Measurements from ENCODE around the gene SQOR.

The SQOR gene

DNA sequence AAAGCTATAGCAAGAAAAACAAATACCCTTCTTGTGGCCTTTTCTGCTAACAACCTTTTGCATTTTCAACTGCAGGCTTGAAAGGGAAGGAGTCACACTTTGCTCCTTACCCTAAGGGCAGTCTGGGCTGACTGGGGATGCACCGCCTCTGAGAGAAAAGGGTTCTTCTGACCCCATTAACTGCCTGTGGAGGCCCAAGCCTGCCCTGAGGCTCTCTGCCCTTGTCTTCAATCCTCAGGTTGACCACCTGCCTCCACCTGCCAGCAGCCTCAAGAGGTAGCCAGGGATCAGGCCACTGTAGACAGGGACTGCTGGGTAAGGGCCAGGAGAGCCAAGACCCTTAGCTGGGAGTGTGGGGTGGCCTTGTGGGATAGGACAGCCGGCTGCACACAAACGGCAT, 93.8 kb downstream of the SQOR start:
- no peaks in the 10 kb centered on the region for H3K9me3 ChIP-seq (ENCODE audit: control insufficient read depth in 2 of 2, low read length in 2 of 2)
- H3K9ac ChIP-seq (ENCODE audit: low read depth in 1 of 2, low read length in 2 of 2) = no peak overlapping the region
- H3K4me1 ChIP-seq (ENCODE audit: control insufficient read depth in 2 of 2, insufficient read depth in 2 of 2, low read length in 2 of 2) = no peaks in the 10 kb centered on the region
- H3K36me3 ChIP-seq (ENCODE audit: control insufficient read depth in 2 of 2, insufficient read depth in 2 of 2, low read length in 2 of 2) = no peaks in the 10 kb centered on the region
- no peak overlapping the region for H3K27ac ChIP-seq (ENCODE audit: low read depth in 2 of 2, low read length in 2 of 2)
- no peak overlapping the region for H3K4me3 ChIP-seq (ENCODE audit: low read length in 2 of 2)
- H3K27me3 ChIP-seq (ENCODE audit: control insufficient read depth in 2 of 2, insufficient read depth in 2 of 2, low read length in 2 of 2) = peaks cover 0 to 3% of the 10 kb centered on the region in 2 donors

DNA sequence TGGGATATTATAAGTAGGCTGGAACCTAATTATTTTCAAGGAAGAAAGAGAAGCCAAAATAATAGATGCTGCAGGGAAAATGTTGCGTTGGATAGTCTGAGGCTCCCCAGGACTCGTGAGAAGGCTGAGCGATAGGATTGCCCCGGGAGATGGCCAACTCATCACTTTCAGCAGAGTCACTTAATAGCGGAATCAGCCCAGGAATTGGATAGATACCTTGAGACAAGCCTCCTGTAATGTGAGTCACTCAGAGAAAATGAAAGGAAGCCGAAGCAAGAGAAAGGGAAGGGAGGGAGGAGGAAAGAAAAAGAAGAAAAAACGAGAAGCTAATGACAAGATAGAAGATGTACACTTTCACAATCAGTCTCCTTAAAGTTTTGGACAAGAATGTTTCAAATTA, 94.3 kb downstream of the SQOR start:
- Histone ChIP-seq H3K9me3 (ENCODE audit: control insufficient read depth in 2 of 2, low read length in 2 of 2) (no peaks in the 10 kb centered on the region), H3K9ac (ENCODE audit: low read depth in 1 of 2, low read length in 2 of 2) (no peak overlapping the region), H3K4me3 (ENCODE audit: low read length in 2 of 2) (no peak overlapping the region), H3K27me3 (ENCODE audit: control insufficient read depth in 2 of 2, insufficient read depth in 2 of 2, low read length in 2 of 2) (peaks cover 0 to 3% of the 10 kb centered on the region in 2 donors), H3K36me3 (ENCODE audit: control insufficient read depth in 2 of 2, insufficient read depth in 2 of 2, low read length in 2 of 2) (no peaks in the 10 kb centered on the region), H3K27ac (ENCODE audit: low read depth in 2 of 2, low read length in 2 of 2) (no peak overlapping the region), H3K4me1 (ENCODE audit: control insufficient read depth in 2 of 2, insufficient read depth in 2 of 2, low read length in 2 of 2) (no peaks in the 10 kb centered on the region)

DNA sequence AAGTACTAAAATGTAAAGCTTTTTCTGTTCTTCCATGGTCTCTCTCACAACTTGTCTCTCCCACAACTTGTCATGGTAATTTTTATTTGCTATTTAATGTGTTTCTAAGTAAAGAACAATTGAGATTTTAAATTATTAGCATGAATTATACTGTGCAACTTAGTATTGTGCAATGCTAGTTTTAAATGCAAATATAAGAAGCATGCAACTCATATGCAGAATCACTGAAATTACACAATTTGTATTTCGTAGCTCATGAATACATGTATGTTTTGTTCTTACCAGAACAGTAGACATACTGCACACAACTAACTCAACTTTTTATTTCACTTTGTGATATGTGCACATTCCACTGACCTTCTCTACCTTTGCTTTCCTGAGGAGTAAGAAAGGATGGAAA, 96.5 kb downstream of the SQOR start:
- H3K4me1 ChIP-seq (ENCODE audit: control insufficient read depth in 2 of 2, insufficient read depth in 2 of 2, low read length in 2 of 2) = no peaks in the 10 kb centered on the region
- H3K9ac ChIP-seq (ENCODE audit: low read depth in 1 of 2, low read length in 2 of 2) = no peak overlapping the region
- no peak overlapping the region for H3K27ac ChIP-seq (ENCODE audit: low read depth in 2 of 2, low read length in 2 of 2)
- no peaks in the 10 kb centered on the region for H3K9me3 ChIP-seq (ENCODE audit: control insufficient read depth in 2 of 2, low read length in 2 of 2)
- no peaks in the 10 kb centered on the region for H3K36me3 ChIP-seq (ENCODE audit: control insufficient read depth in 2 of 2, insufficient read depth in 2 of 2, low read length in 2 of 2)
- no peak overlapping the region for H3K4me3 ChIP-seq (ENCODE audit: low read length in 2 of 2)
- peaks cover 0 to 3% of the 10 kb centered on the region in 2 donors for H3K27me3 ChIP-seq (ENCODE audit: control insufficient read depth in 2 of 2, insufficient read depth in 2 of 2, low read length in 2 of 2)

DNA sequence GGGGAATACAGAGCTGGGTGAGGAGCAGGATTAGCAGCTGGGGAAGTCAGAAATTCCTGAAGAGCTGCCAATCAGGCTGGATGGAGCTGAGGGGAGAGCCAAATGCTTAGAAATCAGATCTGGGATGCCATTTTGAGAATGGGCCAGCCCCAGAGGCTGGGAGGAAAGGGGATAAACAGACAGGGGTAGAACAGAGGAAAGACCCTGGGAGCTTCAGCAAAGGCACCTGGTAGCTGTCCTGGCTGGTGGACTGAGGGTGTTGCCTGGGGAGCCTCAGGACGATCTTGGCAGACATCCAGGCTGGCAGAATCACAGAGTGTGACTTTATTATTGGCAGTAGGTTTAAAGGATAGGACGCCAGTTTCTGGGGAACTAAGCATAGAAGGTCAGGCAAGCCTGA, 97.8 kb downstream of the SQOR start:
- no peak overlapping the region for H3K27ac ChIP-seq (ENCODE audit: low read depth in 2 of 2, low read length in 2 of 2)
- no peaks in the 10 kb centered on the region for H3K9me3 ChIP-seq (ENCODE audit: control insufficient read depth in 2 of 2, low read length in 2 of 2)
- no peak overlapping the region for H3K9ac ChIP-seq (ENCODE audit: low read depth in 1 of 2, low read length in 2 of 2)
- no peaks in the 10 kb centered on the region for H3K36me3 ChIP-seq (ENCODE audit: control insufficient read depth in 2 of 2, insufficient read depth in 2 of 2, low read length in 2 of 2)
- H3K4me1 ChIP-seq (ENCODE audit: control insufficient read depth in 2 of 2, insufficient read depth in 2 of 2, low read length in 2 of 2) = no peaks in the 10 kb centered on the region
- peaks cover 0 to 3% of the 10 kb centered on the region in 2 donors for H3K27me3 ChIP-seq (ENCODE audit: control insufficient read depth in 2 of 2, insufficient read depth in 2 of 2, low read length in 2 of 2)
- no peak overlapping the region for H3K4me3 ChIP-seq (ENCODE audit: low read length in 2 of 2)

DNA sequence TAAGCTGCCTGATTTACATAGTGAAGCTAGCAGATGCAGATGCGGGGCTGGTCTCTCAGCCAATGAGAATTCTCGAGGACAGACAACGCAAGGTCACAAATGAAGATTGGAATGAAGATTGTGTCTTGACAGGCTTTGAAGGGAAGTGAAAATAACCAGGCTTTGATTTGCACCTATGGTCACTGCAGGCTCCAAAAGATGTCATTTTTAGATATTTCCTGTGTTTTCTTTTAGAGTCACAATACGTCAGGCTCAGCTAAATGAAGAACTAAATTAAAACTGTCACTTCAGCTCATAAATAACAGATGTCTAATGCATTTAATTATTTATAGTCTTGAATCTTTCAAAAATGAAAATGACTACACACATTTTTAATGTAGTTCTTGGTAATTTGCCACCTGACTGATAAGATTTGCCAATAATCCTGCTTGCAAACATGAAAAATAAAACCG, 99.5 kb downstream of the SQOR start:
- H3K9me3 ChIP-seq (ENCODE audit: control insufficient read depth in 2 of 2, low read length in 2 of 2) = no peaks in the 10 kb centered on the region
- no peak overlapping the region for H3K4me3 ChIP-seq (ENCODE audit: low read length in 2 of 2)
- peaks cover 0 to 5% of the 10 kb centered on the region in 2 donors for H3K27me3 ChIP-seq (ENCODE audit: control insufficient read depth in 2 of 2, insufficient read depth in 2 of 2, low read length in 2 of 2)
- H3K27ac ChIP-seq (ENCODE audit: low read depth in 2 of 2, low read length in 2 of 2) = no peak overlapping the region
- H3K36me3 ChIP-seq (ENCODE audit: control insufficient read depth in 2 of 2, insufficient read depth in 2 of 2, low read length in 2 of 2) = no peaks in the 10 kb centered on the region
- H3K9ac ChIP-seq (ENCODE audit: low read depth in 1 of 2, low read length in 2 of 2) = no peak overlapping the region
- no peaks in the 10 kb centered on the region for H3K4me1 ChIP-seq (ENCODE audit: control insufficient read depth in 2 of 2, insufficient read depth in 2 of 2, low read length in 2 of 2)

Data from mucosa of rectum (tissue), 2 donors.